Stimulated activated CD8-positive, alpha-beta memory T cell treated with anti-CD3 and anti-CD28 coated beads, Interleukin-4, amount 100 ng/mL, for 1 hour (primary cell): ENCODE measurements around the gene OR10G2.
"Not testable (repeated sequence)": the region's sequence is repeated elsewhere in the genome, so short reads cannot be mapped to it uniquely, and the experiment has no call there.

Source experiments
- DNase-seq, 2 donors: peaks; one replicate each; pipeline ENCODE4 v3.0.0-alpha.2; 2020; ENCODE audit warnings: low read depth in 2 of 2, low spot score in 1 of 2

Gene OR10G2, protein sequence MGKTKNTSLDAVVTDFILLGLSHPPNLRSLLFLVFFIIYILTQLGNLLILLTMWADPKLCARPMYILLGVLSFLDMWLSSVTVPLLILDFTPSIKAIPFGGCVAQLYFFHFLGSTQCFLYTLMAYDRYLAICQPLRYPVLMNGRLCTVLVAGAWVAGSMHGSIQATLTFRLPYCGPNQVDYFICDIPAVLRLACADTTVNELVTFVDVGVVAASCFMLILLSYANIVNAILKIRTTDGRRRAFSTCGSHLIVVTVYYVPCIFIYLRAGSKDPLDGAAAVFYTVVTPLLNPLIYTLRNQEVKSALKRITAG

DNA sequence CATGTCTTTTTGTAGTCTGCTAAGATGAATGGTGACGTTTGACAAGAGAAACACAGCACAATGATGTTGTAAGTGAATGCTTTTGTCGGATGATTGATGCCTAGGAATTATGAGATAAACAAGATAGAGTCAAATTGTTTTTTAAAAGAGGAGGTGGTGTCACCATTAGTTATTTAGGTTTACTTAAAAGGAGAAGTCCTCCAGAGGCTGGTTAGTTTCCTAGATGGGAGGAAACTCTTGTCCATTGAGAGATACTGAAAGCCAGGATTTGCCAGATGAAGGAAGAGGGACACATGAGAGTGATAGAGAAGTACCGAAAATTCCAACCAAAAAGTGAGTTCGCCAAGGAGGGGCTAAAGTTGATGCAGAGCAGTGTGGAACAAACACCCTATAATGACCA, at the start of gene OR10G2:
OR10G2 (minus strand) TSS at position 101 of the 400 bp plus-strand sequence; CDS start at position 3, 98 bp downstream.
- no peak for DNase-seq

DNA sequence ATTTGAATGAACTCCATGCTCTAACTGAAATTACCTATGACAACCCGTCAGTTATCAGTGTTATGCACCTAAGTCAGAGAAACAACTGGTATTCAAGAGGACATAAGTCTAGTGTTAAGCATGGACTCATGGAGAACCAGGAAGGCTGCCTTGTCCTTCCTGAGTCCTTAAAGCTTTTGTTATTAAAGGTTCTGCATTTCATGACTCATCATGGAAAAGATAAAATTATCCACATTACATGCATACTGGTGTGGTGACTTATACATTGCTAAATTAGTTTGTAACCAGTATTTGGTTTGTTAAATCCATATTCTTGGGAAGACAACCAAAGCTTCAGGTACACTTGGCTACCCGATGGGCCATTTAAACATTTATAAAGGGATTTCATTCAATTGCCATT, 45.3 kb upstream of the OR10G2 start:
- no peak for DNase-seq

DNA sequence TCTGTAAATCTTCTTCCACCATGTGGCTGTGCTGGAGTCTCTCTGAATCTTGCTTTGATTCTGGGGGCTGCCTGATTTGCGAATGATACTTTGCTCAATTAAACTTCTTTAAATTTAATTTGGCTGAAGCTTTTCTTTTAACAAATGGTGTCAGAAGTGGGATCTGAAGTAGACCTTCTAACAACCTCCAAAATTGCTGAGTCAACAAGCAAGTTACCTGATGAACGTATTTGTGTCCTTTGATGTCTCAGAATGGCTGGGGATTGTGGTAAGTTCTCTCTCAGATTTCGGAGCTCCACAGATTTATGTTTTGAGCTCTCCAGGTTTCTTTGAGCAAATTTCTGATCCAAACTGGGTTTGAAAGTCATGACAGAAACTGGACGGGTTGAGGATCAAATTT, 40.8 kb upstream of the OR10G2 start:
- DNase-seq, result no peak

DNA sequence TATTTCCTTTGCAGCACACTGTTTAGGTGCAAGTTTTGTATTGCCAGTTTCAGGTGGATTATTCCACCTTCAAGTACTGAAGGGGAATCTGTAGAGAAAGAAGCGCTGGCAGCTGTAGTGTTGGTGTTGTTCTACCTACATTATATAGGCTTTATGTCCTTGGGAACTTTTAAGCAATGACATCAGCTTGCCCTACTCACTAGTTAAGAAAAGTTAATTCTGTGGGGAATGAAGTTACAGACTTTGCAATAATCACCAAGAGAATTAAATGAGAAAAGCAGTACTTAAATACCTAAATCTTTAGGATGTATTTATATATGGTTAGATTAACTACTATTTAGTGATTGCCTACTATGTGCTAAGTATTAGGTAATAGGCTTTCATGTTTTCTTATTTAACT, 39.0 kb upstream of the OR10G2 start, which contains the start of gene OR4E1:
OR4E1 (minus strand) TSS at position 101 of the 400 bp plus-strand sequence. CDS start 2,883 bp downstream, outside the sequence.
- DNase-seq, result no peak

DNA sequence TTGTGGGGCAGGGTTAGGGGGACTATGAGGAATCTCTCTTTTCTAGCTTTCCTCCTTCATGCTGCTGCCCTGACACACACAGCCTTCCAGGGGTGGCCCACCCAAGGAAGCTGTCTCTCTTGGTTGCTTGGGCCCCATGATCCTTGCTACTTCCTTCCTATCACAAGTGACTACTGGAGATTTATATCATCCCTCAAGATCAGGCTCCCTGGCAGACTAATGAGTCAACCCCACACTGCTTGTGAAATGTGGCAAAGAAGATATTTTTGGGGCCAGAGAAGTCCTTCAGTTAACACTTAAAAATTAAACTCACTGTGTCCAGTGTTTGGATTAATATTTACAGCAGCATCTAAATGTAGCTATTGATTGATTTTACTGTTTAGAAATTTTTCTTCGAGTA, 37.4 kb upstream of the OR10G2 start:
- no peak for DNase-seq

DNA sequence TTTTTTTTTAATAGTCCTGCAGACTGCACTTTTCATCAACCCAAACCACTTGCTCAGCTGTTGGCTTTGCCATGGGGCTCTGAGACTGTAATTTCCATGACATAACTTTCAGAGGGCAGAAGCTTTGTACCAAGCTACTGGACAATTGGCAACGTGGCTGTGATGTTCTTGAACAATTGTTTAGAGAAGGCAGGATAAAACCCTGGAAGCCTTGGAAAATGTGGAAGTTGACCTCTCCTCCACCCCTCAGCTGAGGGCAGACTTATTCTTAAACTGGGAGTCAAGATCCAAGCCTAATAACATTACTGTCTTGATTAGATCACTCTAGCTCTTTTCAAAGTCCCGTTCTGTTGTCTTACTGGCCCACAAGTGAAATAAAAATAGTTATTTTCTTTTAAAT, 36.6 kb upstream of the OR10G2 start:
- no peak for DNase-seq

DNA sequence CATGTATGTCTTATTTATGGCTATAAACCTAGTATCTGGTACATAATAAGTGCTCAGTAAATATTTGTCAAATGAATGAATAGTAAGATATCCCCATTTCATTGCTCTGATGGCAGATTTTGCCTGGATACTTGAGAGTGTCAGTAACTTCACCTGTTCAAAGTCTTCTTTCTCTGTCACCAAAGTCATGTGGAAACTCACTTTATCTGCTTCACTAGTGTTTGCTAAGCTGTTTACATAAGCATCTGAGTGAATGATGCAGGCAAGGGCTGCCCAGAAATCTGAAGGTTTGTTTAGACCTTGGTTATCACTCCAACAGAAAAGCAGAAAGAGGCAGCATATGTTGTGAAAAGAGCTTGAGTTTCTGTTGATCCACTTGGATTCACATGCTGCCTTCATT, 34.5 kb upstream of the OR10G2 start:
- DNase-seq, result no peak

DNA sequence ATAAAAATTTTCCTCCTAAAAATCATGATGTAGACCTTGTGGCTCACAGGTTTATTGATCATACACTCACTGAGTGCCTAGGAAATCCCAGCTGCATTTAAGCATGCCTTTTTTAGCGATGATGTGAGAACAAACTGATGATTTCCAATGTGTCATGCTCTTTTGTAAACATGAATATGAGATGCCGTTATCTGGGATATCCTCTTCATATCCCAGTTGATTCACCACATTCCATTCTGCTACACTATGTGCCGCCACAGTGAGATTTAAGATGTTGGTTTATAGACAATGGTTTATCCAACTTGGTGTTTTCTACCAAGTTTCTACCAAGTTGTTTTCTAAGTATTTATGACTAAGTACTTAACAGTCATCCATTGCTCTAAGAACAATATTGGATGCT, 33.6 kb upstream of the OR10G2 start:
- DNase-seq, result no peak

DNA sequence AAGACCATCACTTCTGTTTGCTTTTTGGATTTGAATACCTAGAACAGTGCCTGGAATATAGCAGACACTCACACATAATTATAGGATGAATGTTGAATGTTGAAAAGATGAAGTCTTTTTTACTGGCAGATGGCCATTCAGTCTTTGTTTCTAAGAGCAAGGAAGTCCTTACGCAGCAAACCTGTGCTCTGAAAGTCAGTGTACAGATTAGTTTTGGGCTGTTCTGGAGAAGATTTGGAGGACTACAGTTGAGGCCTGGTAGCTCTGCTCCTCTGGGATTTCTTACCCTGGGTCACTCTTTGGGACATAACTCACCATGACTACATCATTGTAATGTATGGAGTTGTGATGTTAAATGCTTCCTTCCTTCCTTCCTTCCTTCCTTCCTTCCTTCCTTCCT, 22.2 kb upstream of the OR10G2 start:
- DNase-seq, result no peak

DNA sequence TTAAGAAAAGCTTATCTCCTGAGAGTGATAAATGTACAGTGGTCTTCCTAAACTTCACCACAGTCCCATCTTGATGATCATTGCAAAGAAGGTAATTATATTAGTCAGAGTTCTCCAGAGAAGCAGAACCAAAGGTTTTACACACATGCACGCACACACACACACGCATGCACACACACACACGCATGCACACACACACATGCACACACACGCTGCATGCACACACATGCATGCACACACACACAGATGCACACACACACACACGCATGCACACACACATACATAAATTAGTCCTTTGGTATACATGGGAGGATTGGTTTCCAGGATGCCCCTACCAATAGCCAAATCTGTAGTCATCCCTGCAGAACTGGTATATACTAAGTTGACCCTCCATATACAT, 19.5 kb upstream of the OR10G2 start:
- DNase-seq, result no peak

DNA sequence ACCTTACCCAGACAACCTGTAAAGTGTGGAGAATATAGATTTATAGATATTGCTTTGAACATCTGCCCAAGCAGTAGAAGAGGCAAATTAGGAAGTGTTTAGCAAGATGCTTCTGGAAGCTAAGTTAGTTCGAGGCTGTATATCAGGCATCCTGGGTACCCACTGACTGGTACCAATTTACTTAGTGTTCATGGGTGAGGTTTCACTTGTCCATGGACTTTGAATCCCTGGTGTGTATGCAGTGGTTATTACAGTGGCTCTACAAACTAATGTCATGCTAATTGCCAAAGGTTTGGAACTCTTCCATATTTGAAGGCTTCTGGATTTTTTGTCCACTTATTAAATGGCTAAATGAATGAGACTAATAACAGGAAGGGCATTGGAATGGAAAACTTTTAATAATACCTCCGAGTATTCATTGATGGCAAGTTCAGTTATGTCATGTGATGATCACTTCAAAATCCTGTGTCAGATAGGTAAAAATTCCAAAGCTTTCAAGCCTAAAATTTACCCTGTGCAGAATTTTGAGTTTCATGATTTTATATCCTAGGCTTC, 18.7 kb upstream of the OR10G2 start, which contains the start of gene OR4E2:
OR4E2 (plus strand) TSS at position 505 of the 555 bp plus-strand sequence. CDS start 11,248 bp downstream, outside the sequence.
- DNase-seq, result no peak

DNA sequence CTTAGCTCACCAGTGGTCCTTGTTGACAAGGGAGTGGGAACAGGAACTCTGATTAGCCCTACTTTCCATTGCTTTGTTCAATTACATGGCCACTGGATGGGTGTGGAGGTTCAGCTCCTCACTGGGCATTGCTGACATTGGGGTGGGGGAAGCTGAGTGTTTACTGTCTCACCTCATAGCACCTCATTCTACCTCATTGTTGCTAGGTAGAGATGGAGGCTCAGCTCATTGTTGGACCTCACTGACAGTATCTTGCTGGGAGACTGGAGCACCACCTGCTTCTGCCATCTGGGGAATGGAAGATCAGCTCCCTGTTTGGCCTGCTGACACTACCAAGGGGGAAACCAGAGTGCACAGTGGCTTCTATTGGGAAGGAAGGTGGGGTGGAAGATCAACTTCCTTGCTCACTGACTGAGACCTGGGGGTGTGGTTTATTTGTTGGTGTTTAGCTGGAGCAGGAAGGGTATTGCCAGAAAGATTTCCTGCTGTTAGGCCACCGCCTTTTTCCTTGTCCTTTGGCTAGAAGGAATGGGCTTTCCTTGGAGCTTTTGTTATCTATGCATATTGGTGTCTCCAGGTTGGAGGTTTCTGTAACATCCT, 17.6 kb upstream of the OR10G2 start:
- no peak for DNase-seq

DNA sequence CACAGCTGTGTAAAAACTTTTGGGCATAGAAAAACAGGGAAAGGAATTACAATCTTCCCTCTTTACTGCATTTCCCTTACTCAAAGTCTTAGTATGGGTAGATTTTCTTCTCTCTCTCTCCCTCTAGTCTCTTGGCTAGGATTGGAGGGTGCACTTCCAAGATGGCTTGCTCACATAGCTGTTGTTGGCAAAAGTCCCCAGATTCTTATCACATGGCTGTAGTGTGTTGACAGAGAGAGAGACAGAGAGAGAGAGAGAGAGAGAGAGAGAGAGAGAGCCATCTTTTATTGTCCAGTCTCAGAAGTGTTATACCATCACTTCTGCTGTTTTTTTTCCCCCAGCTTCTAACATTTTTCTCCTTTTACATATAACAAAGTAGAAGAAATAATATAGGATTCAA, 12.6 kb upstream of the OR10G2 start:
- DNase-seq, result no peak

DNA sequence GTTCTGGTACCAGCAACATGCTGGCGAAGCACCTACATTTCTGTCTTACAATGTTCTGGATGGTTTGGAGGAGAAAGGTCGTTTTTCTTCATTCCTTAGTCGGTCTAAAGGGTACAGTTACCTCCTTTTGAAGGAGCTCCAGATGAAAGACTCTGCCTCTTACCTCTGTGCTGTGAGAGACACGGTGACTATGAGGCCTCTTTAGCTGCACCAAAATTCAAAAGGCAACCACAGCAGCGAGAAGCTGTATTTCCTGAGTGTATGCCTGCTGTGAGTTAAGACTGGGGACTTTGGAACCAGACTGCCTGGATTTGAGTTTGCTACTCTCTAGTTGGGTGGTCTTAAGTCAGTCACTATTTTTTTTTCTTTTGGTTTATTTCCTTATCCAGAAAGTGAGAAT, 8.7 kb upstream of the OR10G2 start:
- no peak for DNase-seq

DNA sequence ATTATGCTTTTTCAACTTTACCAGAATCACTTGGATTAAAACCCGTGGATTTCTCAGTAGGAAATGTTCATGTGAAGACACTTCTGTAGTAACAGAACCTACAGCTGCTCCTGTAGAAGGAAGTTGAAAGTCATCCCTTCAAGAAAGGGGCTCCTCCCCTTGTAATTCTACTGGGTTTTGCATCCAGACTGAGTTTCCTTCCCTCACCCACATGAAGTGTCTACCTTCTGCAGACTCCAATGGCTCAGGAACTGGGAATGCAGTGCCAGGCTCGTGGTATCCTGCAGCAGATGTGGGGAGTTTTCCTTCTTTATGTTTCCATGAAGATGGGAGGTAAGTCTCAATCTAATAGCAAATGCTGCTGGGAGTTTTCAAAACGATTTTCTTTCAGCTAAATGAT, 7.9 kb upstream of the OR10G2 start:
- no peak for DNase-seq

DNA sequence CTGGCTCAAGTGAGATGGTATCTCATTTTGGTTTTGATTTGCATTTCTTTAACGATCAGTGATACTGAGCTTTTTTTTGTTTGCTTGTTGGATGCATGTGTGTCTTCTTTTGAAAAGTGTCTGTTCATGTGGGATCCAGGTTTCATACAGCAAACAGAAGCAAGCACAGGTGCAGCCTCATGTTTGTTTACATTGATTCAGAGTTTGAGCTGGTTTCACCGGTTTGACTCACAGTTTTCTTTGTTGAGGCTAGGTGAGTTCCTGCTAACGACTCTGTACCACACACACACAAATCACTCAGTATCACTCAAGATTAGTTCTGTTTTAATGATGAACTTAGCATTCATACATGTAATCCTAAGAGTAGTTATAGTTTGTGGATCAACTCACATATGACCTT, 3.7 kb downstream of the OR10G2 start:
- no peak for DNase-seq

DNA sequence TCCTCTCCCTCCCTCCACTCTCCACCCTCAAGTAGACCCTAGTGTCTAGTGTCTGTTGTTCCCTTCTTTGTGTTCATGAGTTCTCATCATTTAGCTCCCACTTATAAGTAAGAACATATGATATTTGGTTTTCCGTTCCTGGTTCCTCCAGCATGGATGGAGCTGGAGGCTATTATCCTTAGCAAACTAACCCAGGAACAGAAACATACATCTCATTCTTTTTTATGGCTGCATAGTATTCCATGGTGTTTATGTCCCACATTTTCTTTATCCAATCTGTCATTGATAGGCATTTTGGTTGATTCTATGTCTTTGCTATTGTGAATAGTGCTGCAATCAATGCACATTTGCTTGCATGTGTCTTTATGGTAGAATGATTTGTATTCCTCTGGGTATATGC, 4.2 kb downstream of the OR10G2 start:
- not testable (repeated sequence) for DNase-seq

DNA sequence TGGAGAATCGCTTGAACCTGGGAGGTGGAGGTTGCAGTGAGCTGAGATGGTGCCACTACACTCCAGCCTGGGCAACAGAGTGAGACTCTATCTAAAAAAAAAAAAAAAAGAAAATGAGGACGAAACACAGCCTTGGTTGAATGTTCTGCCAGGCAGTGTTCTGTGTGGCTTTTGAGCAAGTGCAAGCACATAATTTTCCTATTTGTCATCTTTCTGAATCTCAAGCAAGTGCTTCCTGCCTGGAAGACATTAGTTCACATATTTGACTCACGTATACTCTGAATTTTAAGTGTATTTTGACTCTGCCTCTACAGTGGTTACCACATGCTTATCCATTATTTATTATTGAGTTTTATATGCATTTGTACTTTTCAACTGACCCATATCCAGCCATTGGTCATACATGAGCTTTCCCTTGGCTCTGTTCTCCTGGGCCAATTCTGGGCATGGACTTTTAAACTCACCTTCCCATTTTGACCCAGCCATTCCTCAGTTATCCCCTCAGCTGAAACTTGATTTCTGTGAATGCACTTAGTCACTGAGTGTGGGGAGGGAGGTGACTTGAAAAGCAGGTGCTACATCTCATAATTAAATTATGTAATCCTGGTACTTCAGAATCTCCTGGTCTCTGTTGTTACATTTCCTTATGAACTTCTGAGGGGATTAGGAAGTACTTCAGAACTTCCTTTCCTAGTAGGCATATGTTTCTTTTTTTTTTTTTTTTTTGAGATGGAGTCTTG, 8.1 kb downstream of the OR10G2 start:
- no peak for DNase-seq

DNA sequence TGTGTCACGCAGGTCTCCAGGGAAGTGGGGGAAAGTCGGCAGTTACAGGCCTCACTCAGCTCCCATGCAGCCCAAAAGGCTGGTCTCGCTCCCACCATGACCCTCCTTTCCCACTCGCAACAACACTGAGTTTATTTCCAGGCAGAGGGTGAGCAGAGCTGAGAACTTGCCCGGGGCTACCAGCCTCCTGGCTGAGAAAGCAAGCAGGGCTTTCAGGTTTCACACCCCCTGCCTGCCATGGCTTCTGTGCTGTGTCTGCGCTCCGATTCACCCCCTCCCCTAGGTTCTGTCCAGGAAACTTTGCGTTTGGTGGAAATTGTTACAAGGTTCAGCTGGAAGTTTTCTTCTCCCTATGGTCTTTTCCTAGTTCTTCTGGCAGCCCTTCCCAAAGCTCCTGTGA, 17.1 kb downstream of the OR10G2 start:
- DNase-seq, result no peak

DNA sequence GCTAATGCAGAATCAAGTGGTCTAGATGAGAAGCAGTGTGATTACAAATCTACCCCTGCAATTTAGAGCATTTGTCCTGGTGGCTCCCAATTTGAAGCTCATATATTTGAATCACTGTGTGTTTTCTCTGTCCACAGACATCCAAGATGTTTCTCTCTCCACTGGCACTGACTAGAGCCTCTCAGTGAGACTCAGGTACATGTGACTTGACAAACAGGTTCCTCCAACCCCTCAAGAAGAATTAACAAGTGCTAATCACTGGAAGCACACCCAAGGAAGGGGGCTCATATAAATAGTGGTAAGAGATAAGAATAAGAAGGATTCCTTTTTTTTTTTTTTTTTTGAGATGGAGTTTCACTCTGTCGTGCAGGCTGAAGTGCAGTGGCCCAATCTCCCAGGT, 20.5 kb downstream of the OR10G2 start:
- no peak for DNase-seq

DNA sequence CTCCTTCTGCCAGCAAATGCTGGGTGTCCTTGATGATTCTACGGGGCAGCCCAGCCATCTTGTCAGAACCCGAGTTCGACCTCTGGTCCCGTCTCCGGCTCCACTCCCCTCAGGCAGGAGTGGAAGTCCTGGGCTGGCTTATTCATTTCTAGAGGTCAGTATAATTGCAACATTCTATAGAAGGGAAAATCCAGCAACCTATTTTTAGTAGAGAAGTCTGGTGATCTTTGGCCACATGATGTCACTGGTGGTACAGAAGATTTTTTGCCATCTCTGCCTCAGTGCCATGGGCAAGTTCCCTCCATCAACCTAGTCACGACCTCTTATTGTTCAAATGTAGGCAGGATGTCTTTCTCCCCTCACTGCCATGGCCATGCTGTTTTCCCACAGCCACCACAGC, 22.4 kb downstream of the OR10G2 start:
- DNase-seq, result no peak

DNA sequence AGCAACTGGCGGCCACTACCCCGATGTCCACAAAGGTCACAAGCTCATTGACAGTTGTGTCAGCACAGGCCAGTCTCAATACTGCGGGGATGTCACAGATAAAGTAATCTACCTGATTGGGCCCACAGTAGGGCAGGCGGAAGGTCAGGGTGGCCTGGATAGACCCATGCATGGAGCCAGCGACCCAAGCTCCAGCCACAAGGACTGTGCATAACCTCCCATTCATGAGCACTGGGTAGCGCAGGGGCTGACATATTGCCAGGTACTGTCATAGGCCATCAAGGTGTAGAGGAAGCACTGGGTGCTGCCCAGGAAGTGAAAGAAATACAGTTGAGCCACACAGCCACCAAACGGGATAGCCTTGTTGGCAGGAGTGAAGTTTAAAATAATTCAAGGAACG, 32.6 kb downstream of the OR10G2 start:
- not testable (repeated sequence) for DNase-seq
